GM12864 (cell line): ENCODE results near the gene PCLO.

Experiments
- DNase-seq: peaks from one replicate; pipeline ENCODE4 v3.0.0-alpha.2; 2011; ENCODE audit warnings: low read depth
- H3K4me3 ChIP-seq: 2 replicates; pipeline ENCODE4 v1.5.1; 2011; ENCODE audit warnings: mild to moderate bottlenecking, low read depth, low read length, control low read depth
- TF ChIP-seq, protein P1 (sequence below): IDR thresholded peaks from 2 replicates; pipeline ENCODE4 v1.5.1; 2011; ENCODE audit warnings: low read depth, mild to moderate bottlenecking, moderate library complexity, low read length, control low read depth, inconsistent platforms; ENCODE audit errors: missing control alignments

PCLO gene

GRCh38 chr7:83178796-83179195 lies 16.1 kb upstream of the PCLO start:
- DNase-seq: no peak
- no peak overlapping the region for H3K4me3 ChIP-seq
- TF ChIP-seq, protein P1, sequence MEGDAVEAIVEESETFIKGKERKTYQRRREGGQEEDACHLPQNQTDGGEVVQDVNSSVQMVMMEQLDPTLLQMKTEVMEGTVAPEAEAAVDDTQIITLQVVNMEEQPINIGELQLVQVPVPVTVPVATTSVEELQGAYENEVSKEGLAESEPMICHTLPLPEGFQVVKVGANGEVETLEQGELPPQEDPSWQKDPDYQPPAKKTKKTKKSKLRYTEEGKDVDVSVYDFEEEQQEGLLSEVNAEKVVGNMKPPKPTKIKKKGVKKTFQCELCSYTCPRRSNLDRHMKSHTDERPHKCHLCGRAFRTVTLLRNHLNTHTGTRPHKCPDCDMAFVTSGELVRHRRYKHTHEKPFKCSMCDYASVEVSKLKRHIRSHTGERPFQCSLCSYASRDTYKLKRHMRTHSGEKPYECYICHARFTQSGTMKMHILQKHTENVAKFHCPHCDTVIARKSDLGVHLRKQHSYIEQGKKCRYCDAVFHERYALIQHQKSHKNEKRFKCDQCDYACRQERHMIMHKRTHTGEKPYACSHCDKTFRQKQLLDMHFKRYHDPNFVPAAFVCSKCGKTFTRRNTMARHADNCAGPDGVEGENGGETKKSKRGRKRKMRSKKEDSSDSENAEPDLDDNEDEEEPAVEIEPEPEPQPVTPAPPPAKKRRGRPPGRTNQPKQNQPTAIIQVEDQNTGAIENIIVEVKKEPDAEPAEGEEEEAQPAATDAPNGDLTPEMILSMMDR: no peak

DNA sequence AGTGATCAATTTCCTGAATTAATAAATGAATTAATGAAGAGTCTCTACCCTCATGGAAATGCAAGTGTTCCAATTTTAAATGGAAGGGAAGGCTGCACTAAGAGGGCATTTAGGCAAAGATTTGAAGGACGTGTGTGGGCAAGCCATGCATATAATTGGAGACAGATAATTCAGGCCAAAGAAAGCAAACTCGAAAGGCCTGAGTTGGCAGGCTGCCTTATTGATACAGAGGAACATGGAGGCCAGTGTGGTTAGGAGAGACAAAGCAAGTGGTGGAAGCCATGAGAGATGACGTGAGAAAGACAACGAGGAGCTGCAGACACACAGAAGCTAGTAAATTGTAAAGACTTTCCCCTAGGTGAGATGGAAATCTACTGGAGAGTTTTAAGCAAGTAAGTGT lies 15.4 kb upstream of the PCLO start:
- no peak for DNase-seq
- TF ChIP-seq, protein P1: no peak
- no peak overlapping the region for H3K4me3 ChIP-seq

- no peak for DNase-seq
- TF ChIP-seq, protein P1: no peak
- no peak overlapping the region for H3K4me3 ChIP-seq
These were observed 11.0 kb upstream of the PCLO start for GRCh38 chr7:83173664-83174063.

GRCh38 chr7:83166781-83167180 lies 4.1 kb upstream of the PCLO start:
- no peak for DNase-seq
- TF ChIP-seq, protein P1: no peak
- H3K4me3 ChIP-seq: no peak overlapping the region

DNA sequence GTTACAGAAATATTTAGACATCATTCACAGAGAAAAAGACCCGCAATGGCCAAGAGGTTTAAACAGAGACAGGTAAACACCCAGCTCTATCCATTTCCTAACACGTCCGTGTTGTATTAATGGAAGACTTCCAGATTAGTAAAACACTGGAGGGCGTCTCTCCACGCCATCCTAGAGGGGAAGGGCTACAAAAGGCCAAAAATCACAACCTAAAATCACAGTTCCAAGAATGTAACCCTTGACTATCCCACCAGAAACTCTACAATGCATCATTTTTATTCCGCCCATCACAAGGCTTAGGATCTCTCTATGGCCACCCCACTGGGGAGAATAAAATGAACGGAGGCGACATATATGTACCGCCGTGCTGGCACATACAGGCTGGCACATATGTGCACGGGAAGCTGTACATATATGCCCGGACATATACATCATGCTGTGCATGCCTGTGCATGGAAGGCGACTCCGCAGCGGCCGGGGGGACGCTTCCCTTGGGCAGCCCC lies 734 bp downstream of the PCLO start:
- TF ChIP-seq, protein P1: no peak
- DNase-seq: no peak
- no peak overlapping the region for H3K4me3 ChIP-seq

DNA sequence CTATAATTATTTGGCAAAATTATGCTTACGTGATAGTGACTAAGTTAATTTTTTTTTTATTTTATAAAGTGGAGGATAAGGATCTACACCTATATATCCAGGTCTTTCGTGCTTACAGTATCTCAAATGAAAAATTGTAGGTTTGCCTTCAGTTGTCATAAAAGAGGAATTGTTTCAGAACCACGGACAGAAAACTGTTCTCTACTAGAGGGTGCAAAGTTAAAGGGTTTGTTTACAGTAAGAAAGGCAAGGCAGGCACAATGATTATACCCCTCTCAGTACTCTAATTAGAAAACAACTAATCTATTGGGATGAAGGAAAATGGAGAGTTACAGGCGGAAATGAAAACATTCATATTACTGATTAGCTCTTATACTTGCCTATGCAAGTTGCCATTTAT lies 1.5 kb downstream of the PCLO start:
- DNase-seq: no peak
- H3K4me3 ChIP-seq: no peak overlapping the region
- TF ChIP-seq, protein P1: no peak

DNA sequence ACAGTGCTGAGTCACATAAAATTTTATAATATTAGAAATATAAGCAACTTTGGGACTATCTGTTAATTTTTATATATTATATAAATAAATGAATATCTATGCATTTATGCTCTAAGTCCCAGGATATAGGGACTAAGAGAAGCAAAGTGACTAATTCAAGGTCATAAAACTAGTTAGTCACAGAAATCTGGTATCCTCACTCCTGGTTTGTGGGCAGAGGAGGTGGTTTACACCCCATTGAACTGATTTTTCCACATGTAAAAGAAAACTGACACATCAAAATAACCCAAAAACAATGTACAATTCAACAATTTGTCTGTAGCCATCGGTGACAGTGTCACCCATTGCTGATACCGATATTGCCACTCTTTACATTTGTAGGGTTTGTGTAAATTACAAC lies 3.0 kb downstream of the PCLO start:
- TF ChIP-seq, protein P1: no peak
- H3K4me3 ChIP-seq: no peak overlapping the region
- no peak for DNase-seq
